Hypothalamus (tissue), 51 donors: Measurements from ENCODE around the gene KIAA1549.
"Not testable (repeated sequence)": the region's sequence is repeated elsewhere in the genome, so short reads cannot be mapped to it uniquely, and the experiment has no call there.

Source experiments
- DNase-seq, 51 donors: peaks; one replicate each; lab custom pipeline; 2025; lab: John Stamatoyannopoulos, UW

The KIAA1549 gene

DNA sequence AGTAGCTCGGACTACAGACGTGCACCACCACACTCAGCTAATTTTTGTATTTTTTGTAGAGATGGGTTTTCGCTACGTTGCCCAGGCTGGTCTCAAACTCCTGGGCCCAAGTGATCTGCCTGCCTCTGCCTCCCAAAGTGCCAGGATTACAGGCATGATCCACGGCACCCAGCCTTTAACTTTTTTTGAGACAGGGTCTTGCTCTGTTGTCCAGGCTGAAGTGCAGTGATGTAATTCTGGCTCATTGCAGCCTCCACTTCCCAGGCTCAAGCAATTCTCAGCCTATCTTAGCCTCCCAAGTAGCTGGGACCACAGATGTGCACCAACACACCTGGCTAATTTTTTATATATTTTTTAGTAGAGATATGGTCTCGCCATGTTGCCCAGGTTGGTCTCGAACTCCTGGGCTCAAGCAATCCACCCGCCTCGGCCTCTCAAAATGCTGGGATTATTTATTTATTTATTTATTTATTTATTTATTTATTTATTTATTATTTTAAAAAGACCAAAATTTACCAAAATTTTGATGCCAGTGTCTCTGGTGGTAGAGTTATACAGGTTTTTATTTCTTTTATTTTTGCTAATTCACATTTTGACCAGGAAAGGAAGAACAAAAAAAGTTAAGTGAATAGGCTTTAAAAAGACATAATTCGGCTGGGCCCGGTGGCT lies 158.2 kb downstream of the KIAA1549 start:
- no peak for DNase-seq

DNA sequence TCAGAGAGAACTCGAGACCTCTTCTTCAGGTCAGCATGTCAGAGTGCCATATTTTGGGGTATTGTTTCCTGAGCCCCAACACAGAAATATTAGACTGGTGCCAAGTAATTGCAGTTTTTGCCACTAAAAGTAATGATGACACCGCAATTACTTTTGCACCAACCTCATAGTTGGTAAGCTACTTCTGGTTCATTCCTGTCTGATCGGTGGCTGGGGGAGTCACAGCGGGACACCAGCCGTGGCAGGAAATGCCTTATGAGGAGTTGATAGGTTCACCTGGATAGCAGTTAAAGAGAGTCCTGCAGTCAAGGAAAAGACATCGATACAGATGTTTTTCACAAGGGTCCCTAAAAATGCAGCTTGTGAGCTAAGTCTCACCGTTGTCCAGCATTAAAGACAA lies 159.3 kb downstream of the KIAA1549 start:
- DNase-seq, result no peak

DNA sequence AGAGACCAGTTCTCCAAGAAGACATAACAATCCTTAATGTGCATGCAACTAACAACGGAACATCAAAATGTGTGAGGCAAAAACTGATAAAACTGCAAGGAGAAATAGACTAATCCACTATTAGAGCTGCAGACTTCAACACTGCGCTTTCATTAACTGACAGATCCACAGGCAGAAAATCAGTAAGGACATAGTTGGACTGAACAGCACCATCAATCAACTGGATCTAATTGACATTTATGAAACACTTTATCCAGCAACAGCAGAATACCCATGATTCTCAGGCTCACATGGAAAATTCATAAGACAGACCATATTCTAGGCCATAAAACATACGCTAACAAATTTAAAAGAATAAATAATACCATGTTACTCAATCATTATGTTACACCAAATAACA lies 161.6 kb downstream of the KIAA1549 start:
- no peak for DNase-seq

DNA sequence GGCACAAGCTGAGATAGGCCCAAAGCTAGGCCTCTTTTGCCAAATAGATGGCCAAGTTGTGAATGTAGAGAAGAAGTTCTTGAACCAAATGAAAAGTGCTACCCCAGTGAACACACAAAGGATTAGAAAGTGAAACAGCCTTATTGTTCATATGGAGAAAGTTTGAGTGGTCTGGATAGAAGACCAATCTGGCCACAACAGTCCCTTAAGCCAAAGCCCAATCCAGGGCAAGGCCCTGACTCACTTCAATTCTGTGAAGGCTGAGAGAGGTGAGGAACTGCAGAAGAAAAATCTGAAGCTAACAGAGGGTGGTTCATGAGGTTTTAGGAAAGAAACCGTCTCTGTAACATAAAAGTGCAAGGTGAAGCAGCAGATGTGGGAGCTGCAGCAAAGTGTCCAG lies 164.5 kb downstream of the KIAA1549 start:
- no peak for DNase-seq

DNA sequence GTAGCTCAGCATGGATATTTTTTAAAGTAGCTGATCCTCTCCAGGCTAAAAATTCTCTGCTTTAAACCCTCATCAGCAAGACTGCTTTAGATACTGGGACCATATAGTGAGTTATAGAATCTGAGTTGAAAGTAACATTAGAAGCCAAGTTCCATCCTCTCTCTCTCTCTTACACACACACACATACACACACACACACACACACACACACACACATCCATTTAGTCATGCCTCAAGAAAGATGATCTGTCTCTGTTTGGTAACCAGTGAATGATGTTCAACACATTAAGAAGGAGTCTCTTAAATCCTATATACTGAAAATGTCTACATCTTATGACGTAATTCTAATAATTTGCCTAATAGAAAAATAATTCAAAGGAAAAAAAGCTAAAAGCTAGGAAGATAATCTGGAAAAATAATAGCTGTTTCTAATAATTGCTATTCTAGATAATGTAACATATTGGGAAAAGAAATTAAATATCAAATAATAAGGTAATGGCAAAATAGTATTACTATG lies 166.3 kb downstream of the KIAA1549 start:
- DNase-seq, result no peak

DNA sequence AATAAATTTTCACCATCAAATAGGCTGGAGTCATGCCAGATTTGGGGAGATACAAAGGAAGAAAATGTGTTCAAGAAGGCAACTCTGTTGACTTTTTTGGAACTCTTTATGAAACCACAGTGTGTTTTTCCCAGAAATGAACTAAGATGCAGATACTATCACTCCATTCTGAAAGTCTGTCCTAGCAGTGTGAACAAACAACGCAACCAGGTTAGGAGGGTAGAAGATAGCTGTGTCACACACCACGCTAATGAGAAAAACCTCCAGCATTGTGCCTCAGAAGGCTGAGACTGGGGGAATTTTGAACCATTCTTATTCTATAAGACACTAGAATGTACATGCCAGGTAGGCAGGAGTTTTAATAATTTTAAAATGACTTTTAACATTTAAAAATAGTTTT lies 167.2 kb downstream of the KIAA1549 start:
- DNase-seq, result no peak

DNA sequence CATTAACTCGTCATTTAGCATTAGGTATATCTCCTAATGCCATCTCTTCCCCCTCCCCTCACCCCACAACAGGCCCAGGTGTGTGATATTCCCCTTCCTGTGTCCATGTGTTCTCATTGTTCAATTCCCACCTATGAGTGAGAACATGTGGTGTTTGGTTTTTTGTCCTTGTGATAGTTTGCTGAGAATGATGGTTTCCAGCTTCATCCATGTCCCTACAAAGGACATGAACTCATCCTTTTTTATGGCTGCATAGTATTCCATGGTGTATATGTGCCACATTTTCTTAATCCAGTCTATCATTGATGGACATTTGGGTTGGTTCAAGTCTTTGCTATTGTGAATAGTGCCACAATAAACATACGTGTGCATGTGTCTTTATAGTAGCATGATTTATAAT lies 169.9 kb downstream of the KIAA1549 start:
- not testable (repeated sequence) for DNase-seq

DNA sequence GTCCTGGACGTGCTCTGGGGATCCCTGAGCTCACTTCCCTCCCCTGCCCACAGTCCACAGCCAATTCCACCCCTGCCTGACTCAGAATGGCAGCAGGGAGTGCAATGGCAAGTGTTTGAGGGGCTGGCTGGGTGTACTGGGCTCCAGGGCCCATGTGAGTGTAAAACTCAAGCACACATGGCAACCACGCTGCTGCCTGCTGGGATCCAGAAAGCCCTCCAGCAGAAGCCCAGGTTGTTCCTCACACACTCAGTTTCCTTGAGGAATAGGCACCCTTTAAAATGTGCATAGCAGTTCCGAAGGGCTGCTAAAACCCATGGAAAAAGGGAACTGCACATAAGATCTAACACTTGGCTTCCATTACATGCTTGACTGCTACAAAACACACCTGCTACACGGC lies 171.8 kb downstream of the KIAA1549 start:
- DNase-seq, result no peak

DNA sequence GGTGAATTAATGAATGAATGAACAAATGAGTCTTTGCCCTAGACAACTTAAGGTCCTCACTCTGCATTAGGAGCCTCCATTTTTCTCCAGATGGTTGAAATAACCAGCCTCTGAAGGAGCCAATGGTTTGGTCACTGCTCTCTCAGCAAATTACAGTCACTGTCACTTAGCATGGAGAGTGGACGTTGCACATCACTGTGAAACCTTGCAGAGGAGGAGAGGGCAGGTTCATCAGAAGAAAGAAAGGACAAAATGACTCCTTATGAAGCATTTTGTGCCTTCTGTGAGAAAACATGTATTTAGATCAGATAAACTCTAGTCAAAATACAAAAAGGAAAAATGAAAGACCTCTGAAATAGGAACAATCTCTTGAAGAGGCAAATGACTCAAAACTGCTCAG lies 176.6 kb downstream of the KIAA1549 start:
- DNase-seq, result no peak

DNA sequence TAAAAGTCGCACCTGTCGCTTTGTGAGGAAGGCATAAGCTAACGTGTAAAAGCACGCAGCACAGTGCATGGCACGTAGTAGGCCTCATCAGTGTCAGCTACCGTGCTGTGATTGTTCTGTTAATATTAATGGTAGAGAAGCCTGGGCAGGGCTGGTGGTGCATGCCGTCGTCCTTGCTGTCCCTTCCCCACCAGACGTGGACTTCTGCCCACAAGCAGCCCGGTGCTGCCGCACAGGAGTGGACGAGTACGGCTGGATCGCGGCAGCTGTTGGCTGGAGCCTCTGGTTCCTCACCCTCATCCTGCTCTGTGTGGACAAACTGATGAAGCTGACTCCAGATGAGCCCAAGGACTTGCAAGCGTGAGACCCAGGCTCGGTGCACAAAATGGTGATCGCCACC lies 178.5 kb downstream of the KIAA1549 start:
- DNase-seq, result no peak

DNA sequence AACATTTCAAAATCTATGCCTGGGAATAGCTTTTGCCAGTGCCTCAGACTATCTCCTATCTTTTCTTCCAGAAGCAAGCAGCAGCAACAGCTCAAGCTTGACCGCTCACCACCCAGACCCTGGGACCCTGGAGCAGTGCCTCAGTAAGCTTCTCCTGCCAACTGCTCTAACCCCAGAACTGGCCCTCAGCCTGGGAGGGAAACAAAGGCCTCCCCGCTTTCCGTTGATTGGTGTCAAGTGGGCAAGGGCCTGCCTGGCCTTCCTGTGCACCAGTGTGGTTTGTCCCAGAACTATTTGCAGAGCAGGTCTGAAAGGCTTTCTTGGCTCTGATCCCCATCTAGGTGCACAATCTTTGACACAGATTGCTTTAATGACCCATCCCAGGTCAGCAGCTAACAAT lies 179.9 kb downstream of the KIAA1549 start:
- peak in 13 of 51 donors; percentile 2 to 52 (median 11) for DNase-seq

DNA sequence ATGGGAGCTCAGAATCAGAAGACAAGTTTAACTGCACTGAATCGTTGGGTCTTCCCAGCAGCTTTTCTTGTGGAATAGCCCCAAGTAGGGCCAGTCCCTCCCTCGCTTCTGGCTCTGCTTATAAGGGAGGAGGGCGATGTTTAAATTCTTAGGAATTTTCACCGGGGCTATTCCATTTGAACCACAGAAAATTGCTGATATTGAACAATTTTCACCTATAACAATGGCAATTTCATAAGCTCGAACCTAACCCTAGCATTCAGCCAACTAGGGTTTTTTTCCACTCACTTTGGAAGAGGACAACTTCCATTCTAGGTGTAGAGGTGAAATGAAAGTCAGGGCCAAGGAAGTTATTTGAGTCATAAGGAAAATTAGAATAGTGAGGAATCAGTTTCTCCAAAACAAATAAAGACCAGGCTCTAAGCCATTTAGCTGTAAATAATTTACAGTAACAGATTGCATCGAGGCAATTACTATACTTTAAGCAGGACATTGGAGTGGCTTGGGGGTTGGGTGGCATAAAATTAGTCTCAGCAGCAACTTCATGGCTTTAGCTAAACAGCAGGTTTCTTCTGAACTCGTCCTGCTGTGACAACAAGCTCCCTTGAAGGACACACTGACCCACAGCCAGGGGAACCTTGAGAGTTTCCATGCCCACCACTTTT lies 181.7 kb downstream of the KIAA1549 start:
- DNase-seq, result no peak

DNA sequence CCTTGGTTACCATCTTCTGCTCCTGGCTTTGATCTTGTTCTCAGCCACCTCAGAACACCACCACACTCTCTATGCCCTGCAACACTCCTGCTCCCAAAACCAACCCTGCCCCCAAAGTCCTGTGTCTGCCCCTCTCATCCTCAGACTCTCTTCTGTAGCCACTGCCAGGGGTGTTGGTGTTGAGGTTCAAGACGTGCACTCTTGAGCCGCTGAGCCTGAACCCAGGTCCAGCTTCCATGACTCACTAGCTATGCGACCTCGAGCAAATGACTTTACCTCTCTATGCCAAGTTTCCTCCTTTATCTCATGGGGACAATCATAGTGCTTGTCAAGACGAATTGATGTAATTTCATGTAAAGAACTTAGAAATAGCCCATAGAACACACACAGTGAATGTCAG lies 182.4 kb downstream of the KIAA1549 start:
- DNase-seq, result no peak

DNA sequence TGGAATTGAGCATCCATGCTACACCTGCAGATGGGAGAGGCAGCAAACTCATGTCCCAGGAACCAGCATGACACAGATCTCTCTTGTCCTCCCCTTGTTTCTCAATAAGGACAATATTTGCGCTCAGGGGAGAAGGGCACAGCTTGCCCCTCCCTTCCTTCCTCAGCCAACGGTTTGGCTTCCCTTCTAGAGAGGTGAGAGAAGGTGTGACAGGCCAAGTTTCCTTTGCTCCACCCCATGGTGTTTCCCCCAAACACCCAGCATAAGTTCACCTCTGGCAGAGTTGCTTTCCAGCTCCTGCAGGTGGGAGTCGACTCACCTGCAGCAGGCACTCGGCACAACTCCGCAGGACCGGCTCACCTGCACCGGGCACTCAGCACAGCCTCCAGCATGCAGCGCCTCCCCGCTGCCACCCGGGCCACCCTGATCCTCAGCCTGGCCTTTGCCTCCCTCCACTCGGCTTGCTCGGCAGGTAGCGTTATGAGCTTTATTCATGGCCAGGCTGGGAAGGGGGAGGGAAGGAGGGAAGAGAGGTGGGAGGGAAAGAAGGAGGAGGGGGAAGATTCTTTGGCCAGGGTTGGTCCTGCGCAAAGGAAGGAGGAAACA lies 183.4 kb downstream of the KIAA1549 start, which contains the start of the genes ATP6V0A4 and TMEM213:
Gene ATP6V0A4, minus strand, starts transcription at position 482 of the 606 bp plus-strand sequence. CDS start 26,949 bp downstream, outside the sequence.
Gene TMEM213, plus strand, starts transcription at position 280 of the 606 bp plus-strand sequence. Its CDS starts 111 bp downstream, at position 391.
- no peak for DNase-seq

DNA sequence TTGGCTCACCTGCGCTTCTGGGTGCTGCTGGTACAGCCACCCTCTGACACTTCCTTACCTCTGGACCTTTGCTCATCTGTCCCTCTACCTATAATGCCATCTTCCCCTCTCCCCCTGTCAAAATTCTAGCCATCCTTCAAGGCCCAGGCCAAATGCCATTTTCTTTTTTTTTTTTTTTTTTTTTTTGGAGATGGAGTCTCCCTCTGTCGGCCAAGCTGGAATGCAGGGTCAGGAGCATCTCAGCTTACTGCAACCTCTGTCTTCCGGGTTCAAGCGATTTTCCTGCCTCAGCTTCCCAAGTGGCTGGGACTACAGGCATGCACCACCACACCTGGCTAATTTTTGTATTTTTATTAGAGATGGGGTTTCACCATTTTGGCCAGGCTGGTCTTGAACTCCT lies 184.1 kb downstream of the KIAA1549 start:
- DNase-seq, result not testable (repeated sequence)

DNA sequence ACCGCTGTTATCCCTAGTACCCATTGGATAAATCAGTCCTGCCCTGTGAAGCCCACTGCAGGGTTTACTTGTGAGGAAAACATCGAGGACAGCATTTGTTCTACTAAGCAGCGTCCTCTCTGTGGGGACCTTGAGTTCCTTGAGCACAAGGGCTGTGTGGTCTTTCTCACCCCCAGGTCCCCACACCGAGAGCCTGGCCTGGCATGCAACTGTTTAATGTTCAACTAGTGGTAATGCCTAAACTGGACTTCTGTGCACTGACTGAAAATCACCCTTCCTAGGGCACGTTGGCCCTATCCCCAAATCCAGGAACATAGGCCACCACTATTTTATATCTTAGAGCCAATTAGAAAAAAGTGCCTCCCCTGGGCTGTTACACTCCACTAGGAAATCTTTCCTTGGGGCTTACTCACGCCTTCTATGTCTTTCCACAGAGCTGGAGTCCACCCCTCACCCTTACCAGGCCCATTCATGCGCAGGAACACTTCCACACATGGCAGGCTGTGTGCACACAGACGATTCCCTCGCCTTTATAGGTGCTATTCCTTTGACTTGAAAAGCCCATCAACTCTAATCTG lies 185.1 kb downstream of the KIAA1549 start:
- DNase-seq, result no peak

DNA sequence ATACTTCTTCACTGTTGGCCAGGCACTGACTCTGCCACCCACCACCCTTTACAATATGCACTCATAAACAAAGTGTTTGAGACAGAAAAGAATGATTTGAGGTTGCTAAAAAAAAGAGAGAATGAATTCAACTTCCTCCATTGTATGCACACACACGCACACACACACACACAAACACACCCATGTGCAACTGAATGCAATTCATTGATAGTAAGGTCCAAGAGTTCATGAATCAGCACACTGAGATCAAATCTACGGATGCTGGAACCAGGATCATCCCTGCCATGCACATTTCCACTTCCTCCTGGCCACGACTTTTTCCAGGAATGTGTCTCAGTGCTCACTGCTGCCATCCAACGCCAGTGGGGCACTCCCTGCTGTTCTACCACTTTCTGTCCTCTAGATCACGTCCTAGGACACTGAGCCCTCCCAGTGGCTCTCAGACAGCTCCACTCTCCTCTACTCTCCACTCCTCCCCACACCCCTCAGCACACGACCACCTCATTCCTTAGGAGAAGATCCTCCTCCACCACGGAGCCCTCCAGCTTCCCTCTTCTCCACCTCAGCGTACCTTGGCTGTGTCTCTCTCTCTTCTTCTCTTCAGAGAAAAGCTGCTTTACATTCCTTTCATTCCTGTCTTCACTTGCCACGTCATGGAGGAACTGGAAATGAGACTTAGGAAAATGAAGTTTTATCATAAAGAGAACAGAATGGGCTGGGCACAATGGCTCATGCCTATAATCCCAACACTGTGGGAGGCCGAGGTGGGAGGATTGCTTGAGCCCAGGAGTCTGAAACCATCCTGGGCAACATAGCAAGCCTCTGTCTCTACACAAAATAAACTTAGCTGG lies 195.4 kb downstream of the KIAA1549 start:
- DNase-seq, result no peak

DNA sequence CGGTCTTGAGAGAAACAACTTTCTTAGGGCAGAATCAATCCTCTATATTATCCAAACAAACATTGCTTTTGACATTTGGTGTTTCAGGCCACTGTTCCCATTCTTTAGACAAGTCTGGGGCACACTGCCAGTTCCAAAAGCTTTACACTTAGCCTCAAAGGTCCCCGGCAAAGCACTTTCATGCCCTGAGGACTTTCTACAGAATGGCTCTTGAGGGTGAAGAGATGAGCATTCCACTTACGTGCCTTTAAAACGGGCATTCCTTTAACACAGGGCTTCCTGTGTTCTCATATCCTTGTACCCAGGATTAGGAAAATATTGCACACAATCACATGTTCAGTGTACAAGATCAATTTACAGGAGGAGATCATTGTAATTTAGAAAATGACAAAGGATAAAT lies 196.5 kb downstream of the KIAA1549 start:
- DNase-seq, result no peak
